Trophoblast cell (in vitro differentiated cells and primary cell): Measurements from ENCODE around the gene KIF26B.

Source experiments
- DNase-seq, 2 donors: peaks; one replicate each; pipeline ENCODE4 v3.0.0-alpha.2; 2016
- H2AFZ ChIP-seq: 2 replicates; pipeline ENCODE4 v1.6.1; 2013; ENCODE audit warnings: low read length, moderate library complexity, mild to moderate bottlenecking; ENCODE audit not compliant: insufficient read depth, poor library complexity
- H2AK5ac ChIP-seq: 2 replicates; pipeline ENCODE4 v1.6.1; 2013; ENCODE audit warnings: mild to moderate bottlenecking, low read length
- H2BK120ac ChIP-seq: 2 replicates; pipeline ENCODE4 v1.6.1; 2013; ENCODE audit warnings: low read length, mild to moderate bottlenecking, moderate library complexity; ENCODE audit not compliant: insufficient read depth, poor library complexity
- H2BK12ac ChIP-seq: 2 replicates; pipeline ENCODE4 v1.6.1; 2013; ENCODE audit warnings: mild to moderate bottlenecking, low read length, moderate library complexity
- H2BK5ac ChIP-seq: 2 replicates; pipeline ENCODE4 v1.6.1; 2013; ENCODE audit warnings: low read length, low read depth, moderate library complexity, mild to moderate bottlenecking; ENCODE audit not compliant: poor library complexity
- H3K14ac ChIP-seq: 2 replicates; pipeline ENCODE4 v1.6.1; 2013; ENCODE audit warnings: mild to moderate bottlenecking, low read length
- H3K18ac ChIP-seq: 2 replicates; pipeline ENCODE4 v1.6.1; 2013; ENCODE audit warnings: mild to moderate bottlenecking, low read length
- H3K23ac ChIP-seq: 2 replicates; pipeline ENCODE4 v1.6.1; 2013; ENCODE audit warnings: low read length
- H3K27ac ChIP-seq: 2 replicates; pipeline ENCODE4 v1.5.1; 2013; ENCODE audit warnings: low read depth, mild to moderate bottlenecking, inconsistent platforms, low read length, moderate library complexity
- H3K27me3 ChIP-seq: 2 replicates; pipeline ENCODE4 v1.6.1; 2013; ENCODE audit warnings: inconsistent platforms, mild to moderate bottlenecking, low read length, moderate library complexity; ENCODE audit not compliant: insufficient read depth
- H3K36me3 ChIP-seq, 2 experiments: 1 replicate in 1 of 2; 2 replicates in 1 of 2; pipeline ENCODE4 v1.6.1; 2013; ENCODE audit warnings: low read length in 2 of 2, mild to moderate bottlenecking in 2 of 2, moderate library complexity in 1 of 2; ENCODE audit not compliant: insufficient read depth in 2 of 2, control insufficient read depth in 1 of 2
- H3K4ac ChIP-seq: 2 replicates; pipeline ENCODE4 v1.6.1; 2013; ENCODE audit warnings: low read depth, mild to moderate bottlenecking, low read length, moderate library complexity
- H3K4me1 ChIP-seq, 2 experiments: 1 replicate in 1 of 2; 2 replicates in 1 of 2; pipeline ENCODE4 v1.6.1; 2013; ENCODE audit warnings: low read length in 2 of 2, mild to moderate bottlenecking in 2 of 2, moderate library complexity in 1 of 2; ENCODE audit not compliant: insufficient read depth in 2 of 2, control insufficient read depth in 1 of 2
- H3K4me2 ChIP-seq: 2 replicates; pipeline ENCODE4 v1.6.1; 2013; ENCODE audit warnings: inconsistent platforms, mild to moderate bottlenecking, low read length, moderate library complexity
- H3K4me3 ChIP-seq: 2 replicates; pipeline ENCODE4 v1.5.1; 2013; ENCODE audit warnings: mild to moderate bottlenecking, low read depth, low read length, inconsistent platforms
- H3K79me1 ChIP-seq: one replicate; pipeline ENCODE4 v1.6.1; 2013; ENCODE audit warnings: low read length
- H3K79me2 ChIP-seq: 2 replicates; pipeline ENCODE4 v1.6.1; 2013; ENCODE audit warnings: low read length, mild to moderate bottlenecking; ENCODE audit not compliant: control insufficient read depth, insufficient read depth, poor library complexity
- H3K9ac ChIP-seq: 2 replicates; pipeline ENCODE4 v1.6.1; 2013; ENCODE audit warnings: mild to moderate bottlenecking, low read length
- H3K9me3 ChIP-seq: 2 replicates; pipeline ENCODE4 v1.6.1; 2013; ENCODE audit warnings: low read depth, mild to moderate bottlenecking, control low read depth, inconsistent platforms, low read length; ENCODE audit not compliant: insufficient read depth
- H4K12ac ChIP-seq: 2 replicates; pipeline ENCODE4 v1.6.1; 2013; ENCODE audit warnings: low read depth, mild to moderate bottlenecking, low read length, moderate library complexity
- H4K8ac ChIP-seq: 2 replicates; pipeline ENCODE4 v1.6.1; 2013; ENCODE audit warnings: low read depth, mild to moderate bottlenecking, low read length, moderate library complexity
- H4K91ac ChIP-seq: one replicate; pipeline ENCODE4 v1.6.1; 2013; ENCODE audit warnings: low read depth, mild to moderate bottlenecking, low read length, moderate library complexity
- WGBS: extraction: QIAGEN DNeasy Blood & Tissue Kit; methylation state at CpG from one replicate; pipeline ENCODE4 v1.1.7; 2013; ENCODE audit warnings: missing lambda C conversion rate; ENCODE audit not compliant: insufficient read length, insufficient coverage; ENCODE audit errors: extremely low coverage; 5-methylcytosine and 5-hydroxymethylcytosine counted together

Gene KIF26B

GRCh38 chr1:245608271-245608670 is 453.5 kb downstream of the KIF26B start:
- Histone ChIP-seq H2AK5ac (no peak overlapping the region), H4K91ac (peak overlapping the region; percentile 42), H3K4me1 (peaks cover 39 to 45% of the 10 kb centered on the region in 2 experiments), H3K27ac (no peak overlapping the region), H3K4ac (no peak overlapping the region), H3K4me2 (no peak overlapping the region), H3K18ac (no peak overlapping the region), H4K8ac (no peak overlapping the region), H2BK12ac (no peak overlapping the region), H2AFZ (no peak overlapping the region), H2BK120ac (peak overlapping the region; percentile 4), H3K23ac (no peak overlapping the region), H3K4me3 (no peak overlapping the region), H3K27me3 (no peaks in the 10 kb centered on the region), H3K36me3 (peaks cover 12 to 15% of the 10 kb centered on the region in 2 experiments), H3K14ac (no peak overlapping the region), H3K9ac (no peak overlapping the region), H3K79me1 (peaks cover 35% of the 10 kb centered on the region), H3K79me2 (no peaks in the 10 kb centered on the region), H3K9me3 (no peaks in the 10 kb centered on the region), H2BK5ac (no peak overlapping the region), H4K12ac (no peak overlapping the region)
- no CpG with 5 or more reads among the region's 2 CpGs for WGBS
- no peak for DNase-seq

- Histone ChIP-seq H3K79me2 (no peaks in the 10 kb centered on the region), H3K9ac (no peak overlapping the region), H3K18ac (peak overlapping the region; percentile 58), H3K27me3 (no peaks in the 10 kb centered on the region), H2AFZ (no peak overlapping the region), H3K4me1 (peaks cover 47 to 49% of the 10 kb centered on the region in 2 experiments), H3K23ac (no peak overlapping the region), H3K27ac (peak overlapping the region; percentile 30), H4K91ac (peak overlapping the region; percentile 65), H3K36me3 (peaks cover 8 to 12% of the 10 kb centered on the region in 2 experiments), H2BK5ac (peak overlapping the region; percentile 1), H4K12ac (no peak overlapping the region), H4K8ac (peak overlapping the region; percentile 25), H3K4ac (no peak overlapping the region), H3K4me3 (no peak overlapping the region), H3K14ac (peak overlapping the region; percentile 53), H3K9me3 (no peaks in the 10 kb centered on the region), H2BK120ac (peak overlapping the region; percentile 62), H3K79me1 (peaks cover 39% of the 10 kb centered on the region), H3K4me2 (no peak overlapping the region), H2BK12ac (peak overlapping the region; percentile 73), H2AK5ac (peak overlapping the region; percentile 66)
- no CpG with 5 or more reads among the region's 25 CpGs for WGBS
- DNase-seq: no peak
Observed at GRCh38 chr1:245609354-245610150, 454.8 kb downstream of the KIF26B start.

GRCh38 chr1:245611251-245611650 is 456.5 kb downstream of the KIF26B start:
- H4K91ac ChIP-seq: no peak overlapping the region
- no peak overlapping the region for H2AK5ac ChIP-seq
- H3K4ac ChIP-seq: no peak overlapping the region
- H3K36me3 ChIP-seq: peaks cover 8 to 12% of the 10 kb centered on the region in 2 experiments
- peaks cover 33% of the 10 kb centered on the region in 2 experiments for H3K4me1 ChIP-seq
- H3K9me3 ChIP-seq: no peaks in the 10 kb centered on the region
- WGBS: no CpG with 5 or more reads among the region's 2 CpGs
- no peak overlapping the region for H2AFZ ChIP-seq
- H4K12ac ChIP-seq: no peak overlapping the region
- H3K4me2 ChIP-seq: no peak overlapping the region
- H3K9ac ChIP-seq: no peak overlapping the region
- no peak overlapping the region for H3K18ac ChIP-seq
- H2BK5ac ChIP-seq: no peak overlapping the region
- H3K79me1 ChIP-seq: peaks cover 24% of the 10 kb centered on the region
- H3K14ac ChIP-seq: no peak overlapping the region
- H3K23ac ChIP-seq: no peak overlapping the region
- no peak overlapping the region for H2BK12ac ChIP-seq
- DNase-seq: no peak
- H3K27ac ChIP-seq: no peak overlapping the region
- no peak overlapping the region for H2BK120ac ChIP-seq
- no peaks in the 10 kb centered on the region for H3K79me2 ChIP-seq
- no peaks in the 10 kb centered on the region for H3K27me3 ChIP-seq
- H4K8ac ChIP-seq: no peak overlapping the region
- H3K4me3 ChIP-seq: no peak overlapping the region

- H3K79me2 ChIP-seq: no peaks in the 10 kb centered on the region
- H3K23ac ChIP-seq: no peak overlapping the region
- DNase-seq: no peak
- peak overlapping the region; percentile 83 for H4K91ac ChIP-seq
- H3K4me1 ChIP-seq: peaks cover 16 to 19% of the 10 kb centered on the region in 2 experiments
- H3K4ac ChIP-seq: peak overlapping the region; percentile 64
- H2BK12ac ChIP-seq: peak overlapping the region; percentile 93
- peaks cover 14% of the 10 kb centered on the region for H3K79me1 ChIP-seq
- no peak overlapping the region for H4K12ac ChIP-seq
- peak overlapping the region; percentile 85 for H2BK120ac ChIP-seq
- H3K14ac ChIP-seq: peak overlapping the region; percentile 87
- no peak overlapping the region for H3K4me2 ChIP-seq
- H4K8ac ChIP-seq: peak overlapping the region; percentile 28
- peaks cover 16 to 20% of the 10 kb centered on the region in 2 experiments for H3K36me3 ChIP-seq
- no peak overlapping the region for H2AK5ac ChIP-seq
- WGBS: no CpG with 5 or more reads among the region's 13 CpGs
- H2BK5ac ChIP-seq: peak overlapping the region; percentile 72
- H3K27ac ChIP-seq: peak overlapping the region; percentile 78
- no peak overlapping the region for H2AFZ ChIP-seq
- H3K9me3 ChIP-seq: no peaks in the 10 kb centered on the region
- no peak overlapping the region for H3K9ac ChIP-seq
- peak overlapping the region; percentile 43 for H3K18ac ChIP-seq
- no peak overlapping the region for H3K4me3 ChIP-seq
- no peaks in the 10 kb centered on the region for H3K27me3 ChIP-seq
Observed at GRCh38 chr1:245614476-245614875, 459.7 kb downstream of the KIF26B start.
